ENCODE results near the gene MEIS1.
"Not testable (repeated sequence)": the region's sequence is repeated elsewhere in the genome, so short reads cannot be mapped to it uniquely, and the experiment has no call there.

MEIS1 gene

GRCh38 chr2:66470199-66470598 is 35.3 kb downstream of the MEIS1 start:
- no peak for DNase-seq

DNA sequence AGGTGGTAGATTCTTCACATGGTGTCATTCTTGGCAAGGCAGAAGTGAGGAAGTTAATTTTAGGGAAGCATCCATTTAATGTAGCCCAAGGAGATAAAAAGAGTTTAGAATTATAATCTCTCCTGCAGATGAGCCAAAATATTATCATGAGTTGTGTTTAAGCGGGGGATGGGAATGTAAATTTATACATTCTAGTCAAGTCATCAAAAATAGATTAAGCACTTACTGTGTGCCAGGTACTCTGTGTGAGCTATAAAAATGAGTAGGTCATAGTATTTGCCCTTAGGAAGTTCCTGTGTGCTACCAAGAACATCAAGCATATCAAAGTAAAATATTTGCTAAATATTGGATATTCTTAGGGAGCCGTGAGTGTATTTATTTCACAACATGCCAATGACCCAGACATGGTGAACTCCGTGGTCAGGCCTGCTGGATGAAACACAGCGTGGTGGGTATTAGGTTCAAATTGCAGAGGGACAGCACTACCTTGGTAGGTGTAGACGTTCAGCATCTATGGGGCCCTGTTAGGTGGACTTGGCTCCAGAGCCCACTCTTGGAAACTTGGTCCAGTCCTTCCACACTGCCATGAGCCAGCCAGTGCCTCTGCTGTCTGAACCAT is 37.4 kb downstream of the MEIS1 start:
- DNase-seq = no peak

DNA sequence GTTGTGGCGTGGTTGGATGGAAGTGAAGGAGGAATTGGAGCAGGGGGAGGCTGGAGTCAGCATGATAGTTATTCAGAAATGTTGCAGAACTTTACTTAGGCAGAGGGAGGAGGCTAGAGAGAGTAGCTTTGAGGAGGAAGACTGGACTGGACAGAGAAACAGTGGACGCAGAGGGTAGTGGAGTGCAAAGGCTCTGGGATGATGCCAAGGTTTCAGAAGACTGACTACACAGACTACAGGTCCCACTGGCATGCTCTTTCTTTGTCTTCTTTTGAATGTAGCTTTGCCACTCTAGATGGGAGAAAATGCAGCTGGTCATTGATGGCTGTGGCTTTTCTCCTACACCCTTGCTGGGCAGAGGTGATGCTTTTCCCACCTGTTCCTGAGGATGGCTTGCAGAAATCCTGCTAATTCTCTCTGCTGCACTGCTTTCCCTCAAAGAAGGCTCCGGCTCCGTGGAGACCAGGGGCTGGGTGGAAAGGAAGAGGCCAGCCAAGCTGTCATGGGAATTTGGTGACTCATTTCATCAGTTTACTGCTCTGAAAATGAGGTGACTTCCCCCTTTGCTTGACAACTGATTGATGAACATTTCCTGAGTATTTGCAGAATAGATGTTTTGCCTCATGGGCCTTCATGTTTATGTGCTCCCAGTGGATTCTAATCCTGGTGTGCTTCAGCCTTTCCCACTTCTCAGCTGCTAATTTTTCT is 42.4 kb downstream of the MEIS1 start:
- no peak for DNase-seq

DNA sequence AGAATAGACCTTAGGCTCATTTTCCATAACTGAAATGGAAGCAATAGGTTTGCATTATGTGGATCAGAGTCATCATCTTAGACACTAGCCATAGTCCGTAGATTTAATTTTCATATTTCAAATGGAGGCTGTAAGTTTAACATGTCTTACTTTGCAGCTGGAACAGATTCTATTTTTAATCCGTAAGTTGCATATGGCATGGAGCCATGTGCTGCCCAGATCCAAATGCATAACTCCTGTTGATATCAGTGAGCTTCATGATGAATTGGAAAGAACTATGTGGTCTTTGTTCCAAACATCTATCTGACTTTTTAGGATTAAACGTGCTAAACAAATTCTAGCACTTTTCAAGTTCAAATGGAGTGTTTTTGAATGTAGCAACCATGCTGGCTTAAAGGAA is 43.4 kb downstream of the MEIS1 start:
- DNase-seq = no peak

GRCh38 chr2:66478731-66479316 is 43.9 kb downstream of the MEIS1 start:
- DNase-seq = no peak

DNA sequence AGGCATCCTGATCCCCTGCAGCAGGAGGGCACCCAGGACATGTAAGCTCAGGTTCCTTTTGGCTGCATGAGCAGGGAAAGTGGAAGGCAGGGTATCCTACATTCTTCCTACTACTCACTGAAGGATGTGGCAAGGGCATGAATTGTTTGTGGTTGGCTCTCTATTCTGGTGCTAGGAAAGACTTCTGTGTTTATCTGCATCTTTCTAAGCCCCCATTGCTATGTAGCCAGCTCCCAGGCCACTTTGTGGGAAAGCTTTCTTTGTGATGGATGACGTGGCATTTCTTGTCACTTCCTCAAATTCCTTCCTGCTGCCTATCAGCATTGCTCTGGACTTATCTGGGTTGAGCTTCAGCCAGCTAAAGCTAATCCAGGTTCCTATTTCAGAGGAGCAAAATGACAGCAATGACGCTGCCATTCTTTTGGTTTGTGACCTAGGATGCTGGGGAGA is 46.2 kb downstream of the MEIS1 start:
- DNase-seq = no peak

DNA sequence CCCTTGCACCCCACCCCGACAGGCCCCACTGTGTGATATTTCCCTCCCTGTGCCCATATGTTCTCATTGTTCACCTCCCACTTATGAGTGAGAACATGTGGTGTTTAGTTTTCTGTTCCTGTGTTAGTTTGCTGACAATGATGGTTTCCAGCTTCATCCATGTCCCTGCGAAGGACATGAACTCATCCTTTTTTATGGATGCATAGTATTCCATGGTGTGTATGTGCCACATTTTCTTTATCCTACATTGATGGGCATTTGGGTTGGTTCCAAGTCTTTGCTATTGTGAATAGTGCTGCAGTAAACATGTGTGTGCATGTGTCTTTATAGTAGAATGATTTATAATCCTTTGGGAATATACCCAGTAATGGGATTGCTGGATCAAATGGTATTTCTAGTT is 50.3 kb downstream of the MEIS1 start:
- not testable (repeated sequence) for DNase-seq

DNA sequence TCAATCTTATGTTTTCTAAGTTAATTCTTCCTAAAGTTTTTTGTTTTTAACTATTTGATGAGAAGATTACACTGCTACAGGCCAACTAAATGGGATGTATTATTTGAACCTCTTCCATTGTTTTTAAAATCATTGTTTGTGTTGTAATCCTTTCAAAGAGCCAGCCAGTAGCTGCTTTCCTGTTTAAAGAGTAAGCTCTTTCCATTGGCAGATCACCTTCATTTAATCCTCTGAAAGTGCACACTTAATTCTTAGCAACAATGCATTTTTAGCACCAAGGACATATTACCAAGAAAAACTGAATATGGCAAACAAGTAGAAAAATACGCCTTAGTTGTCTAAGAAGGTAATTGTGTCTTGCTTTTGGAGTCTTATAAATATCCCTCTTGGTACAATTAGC is 54.0 kb downstream of the MEIS1 start:
- no peak for DNase-seq

DNA sequence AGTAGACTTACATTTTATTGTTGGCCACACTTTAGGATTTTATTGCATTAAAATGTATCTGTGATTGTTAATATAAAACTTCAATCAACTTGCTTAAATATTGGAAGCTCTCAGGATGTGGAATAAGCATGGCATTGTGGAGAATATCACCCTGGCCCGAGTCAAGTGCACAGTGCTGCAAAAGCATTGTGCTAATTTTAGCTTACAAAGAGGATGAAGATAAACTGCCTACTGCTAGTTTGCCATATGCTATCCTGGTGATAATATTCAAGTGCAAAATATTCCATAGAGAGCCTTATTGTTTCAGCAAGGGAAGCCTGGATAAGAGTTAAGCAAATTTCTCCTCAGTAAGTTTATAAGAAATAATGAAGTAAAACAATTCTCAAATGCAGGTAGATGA is 54.5 kb downstream of the MEIS1 start:
- DNase-seq = no peak

DNA sequence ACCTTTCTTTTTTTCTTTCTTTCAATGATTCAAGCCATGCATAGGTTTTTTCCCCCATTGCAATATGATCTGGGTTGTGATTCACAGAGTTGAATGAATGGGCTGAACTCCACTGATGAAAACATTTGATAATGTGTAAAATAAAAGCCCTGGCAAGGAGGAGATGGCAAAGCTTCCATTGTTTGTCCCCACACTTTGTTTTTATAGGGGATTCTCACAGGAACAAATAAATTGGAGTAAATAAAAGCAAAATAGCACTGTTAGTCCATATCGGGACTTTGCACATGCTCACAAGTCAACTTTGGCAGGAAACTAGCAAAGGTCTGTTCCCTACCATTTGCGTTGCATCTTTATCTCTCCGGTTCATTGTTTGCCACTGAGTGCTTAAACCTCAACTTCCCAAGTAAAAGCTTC is 55.7 kb downstream of the MEIS1 start:
- DNase-seq = no peak

- DNase-seq = no peak
These were observed 59.8 kb downstream of the MEIS1 start for GRCh38 chr2:66494708-66495107.

DNA sequence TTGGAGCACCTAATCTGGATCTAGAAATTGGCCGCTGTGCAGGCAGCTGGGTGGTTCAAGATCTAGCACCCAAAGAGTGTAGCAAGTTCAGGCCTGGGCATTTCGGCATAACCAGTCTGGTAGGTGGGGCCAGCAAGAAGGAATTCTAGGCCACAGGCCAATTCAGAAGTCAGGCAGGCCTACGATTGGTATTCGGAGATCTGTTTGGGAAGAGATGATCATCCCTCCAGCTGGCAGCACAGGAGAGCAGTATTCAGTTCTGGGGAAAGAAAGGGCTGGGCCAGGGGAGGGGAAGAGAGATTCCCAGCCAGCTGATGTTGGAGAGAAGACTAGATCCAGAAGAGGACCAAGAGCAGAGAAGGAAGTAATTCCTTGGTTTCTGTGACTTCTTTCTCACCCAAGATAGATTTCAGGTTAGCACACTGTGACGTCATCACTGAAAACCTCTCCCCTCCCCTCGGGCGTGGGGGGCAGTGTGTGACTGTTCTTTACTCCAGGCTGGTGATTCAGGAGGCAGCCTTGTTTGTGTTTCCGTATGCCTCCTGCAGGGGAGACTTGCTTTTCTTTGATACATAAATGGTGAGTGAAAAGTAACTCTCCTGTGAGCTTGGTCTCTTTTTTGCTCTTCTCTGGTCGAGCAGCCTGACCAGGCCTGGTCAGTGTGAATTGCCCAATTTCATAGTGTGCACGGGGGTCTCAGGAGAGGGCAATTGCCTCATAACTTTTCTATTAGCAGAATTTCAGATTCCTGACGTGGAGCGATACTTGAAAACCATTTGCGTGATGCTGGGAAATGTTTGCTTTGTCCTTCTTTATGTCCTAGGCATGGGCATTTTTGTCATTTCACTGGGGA is 61.1 kb downstream of the MEIS1 start:
- DNase-seq = no peak

GRCh38 chr2:66496670-66497420 is 61.9 kb downstream of the MEIS1 start:
- DNase-seq = no peak

DNA sequence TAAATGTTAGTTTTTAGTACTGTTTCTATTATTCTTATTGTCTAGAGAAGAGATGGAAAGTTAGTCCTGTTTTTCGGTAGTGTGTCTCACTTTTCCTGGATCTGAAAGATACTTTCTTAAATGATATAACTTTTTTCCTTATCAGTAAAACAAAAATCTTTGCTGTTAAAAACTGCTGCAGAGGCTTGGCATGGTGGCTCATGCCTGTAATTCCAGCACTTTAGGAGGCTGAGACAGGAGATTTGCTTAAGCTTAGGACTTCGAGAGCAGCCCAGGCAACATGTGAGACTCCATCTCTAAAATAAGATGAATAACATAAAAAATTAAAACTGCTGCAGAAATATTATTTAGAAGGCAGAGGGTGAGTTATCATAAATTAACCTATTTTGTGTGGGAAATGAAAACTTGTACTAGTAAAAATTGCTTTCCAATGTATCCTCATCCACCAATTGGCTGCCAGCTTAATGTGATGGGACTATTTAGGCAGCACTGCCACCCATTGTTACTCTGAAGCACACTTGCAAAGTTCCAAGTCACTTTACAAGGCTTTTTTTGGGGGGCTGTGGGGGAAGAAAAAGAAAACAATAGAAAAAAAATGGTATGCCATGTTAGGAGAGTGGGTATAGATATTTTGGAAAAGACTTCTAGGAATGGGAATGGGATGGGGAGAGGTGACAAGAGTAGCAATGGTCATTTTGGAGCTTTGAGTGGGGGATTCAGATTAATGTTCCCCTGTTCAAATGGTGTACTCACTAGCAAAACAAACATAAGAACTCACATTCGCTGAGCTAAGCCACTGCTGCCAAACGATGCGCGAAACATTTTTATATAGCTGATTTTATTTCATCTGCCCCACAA is 62.7 kb downstream of the MEIS1 start:
- DNase-seq = no peak

DNA sequence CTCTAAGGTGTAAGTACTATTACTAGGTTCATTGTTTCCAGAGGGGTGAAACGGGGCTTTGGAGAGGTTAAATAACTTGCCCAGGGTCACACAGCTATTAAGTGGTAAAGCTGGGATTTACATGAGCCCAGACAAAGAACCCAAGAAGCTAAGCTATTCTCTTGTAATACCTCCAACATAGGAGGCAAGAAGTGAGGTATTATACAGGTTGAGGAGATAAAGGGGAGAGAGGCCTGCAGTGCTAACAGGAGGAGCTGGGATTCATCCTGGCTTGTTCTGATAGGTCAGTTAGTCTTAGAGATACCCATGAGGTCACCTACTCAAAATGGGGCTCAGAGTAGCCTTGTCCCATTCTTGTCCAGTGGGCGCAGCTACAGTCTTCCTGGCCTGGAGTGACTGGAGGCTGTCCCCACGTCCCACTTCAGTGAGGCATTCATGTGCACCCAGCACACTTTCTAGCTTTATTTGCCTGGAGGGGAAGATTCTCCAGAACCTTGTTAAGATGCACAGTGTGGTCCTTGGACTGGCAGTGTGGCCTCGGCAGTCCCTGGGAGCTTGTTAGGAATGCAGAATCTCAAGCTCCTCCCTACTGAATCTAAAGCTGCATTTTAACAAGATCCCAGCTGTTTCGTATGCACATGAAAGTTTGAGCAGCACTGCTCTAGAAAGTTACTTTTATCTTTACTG is 63.5 kb downstream of the MEIS1 start:
- no peak for DNase-seq

DNA sequence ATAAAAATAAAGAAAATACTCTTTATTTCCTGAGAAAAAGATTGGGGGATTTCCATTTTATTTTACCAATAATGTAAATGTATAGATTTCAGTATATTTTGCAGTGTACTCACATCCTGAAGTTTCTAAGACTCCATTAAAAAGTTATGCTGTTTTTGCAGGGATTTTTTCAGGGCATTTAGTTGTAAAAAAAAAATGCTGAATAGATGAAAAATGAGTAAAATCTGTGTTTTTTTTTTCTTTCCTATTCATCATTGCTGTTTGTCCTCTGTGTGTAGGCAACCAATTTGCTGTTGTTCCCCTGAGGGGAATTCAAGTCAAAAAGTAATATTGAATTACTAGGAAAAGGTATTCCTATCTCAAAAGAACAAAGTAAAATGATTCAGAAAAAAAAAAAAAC is 66.3 kb downstream of the MEIS1 start:
- no peak for DNase-seq

- no peak for DNase-seq
These were observed 71.3 kb downstream of the MEIS1 start for GRCh38 chr2:66506265-66506664.

DNA sequence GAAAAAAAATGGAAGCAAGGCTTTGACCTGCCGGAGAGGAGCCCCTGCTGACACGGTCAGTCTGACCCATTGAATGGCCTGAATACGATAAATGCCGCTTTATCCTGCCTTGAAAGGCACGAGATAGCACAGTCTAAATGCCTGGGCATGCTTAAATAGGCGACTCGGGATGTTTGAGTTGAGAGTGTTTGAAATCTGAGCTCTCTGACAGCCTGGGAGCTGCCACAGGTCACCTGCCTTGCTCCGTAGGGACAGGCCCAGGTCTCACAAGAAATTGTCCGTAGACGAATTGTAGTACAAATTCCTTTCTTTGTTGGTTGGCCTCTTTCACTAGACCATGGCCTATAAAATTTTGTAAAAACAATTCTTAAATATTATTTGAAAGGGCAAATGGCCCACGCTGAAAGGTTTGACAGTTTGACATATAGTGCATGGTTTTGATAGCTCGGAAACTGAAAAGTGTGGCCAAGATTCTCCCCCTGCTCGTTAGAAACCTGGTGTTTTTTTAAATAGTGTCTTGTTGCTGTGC is 72.8 kb downstream of the MEIS1 start:
- DNase-seq = no peak

- DNase-seq = no peak
These were observed 73.7 kb downstream of the MEIS1 start for GRCh38 chr2:66508484-66509071.

- DNase-seq = no peak
These were observed 74.4 kb downstream of the MEIS1 start for GRCh38 chr2:66509326-66509811.
